HEK293T (cell line): Measurements from ENCODE around the gene CNGA4.

ENCODE experiments used
- CTCF ChIA-PET: fragments of 350-600 bp; formaldehyde crosslinking; extraction: SDS; loops from one replicate; lab custom pipeline; 2021; ENCODE audit warnings: antibody characterized with exemption, inconsistent platforms; lab: Yijun Ruan, JAX
- POLR2A ChIA-PET: fragments of 350-600 bp; formaldehyde crosslinking; extraction: SDS; loops from one replicate; lab custom pipeline; 2020; ENCODE audit warnings: antibody characterized with exemption, inconsistent platforms; lab: Yijun Ruan, JAX
- DNase-seq: peaks from one replicate; pipeline ENCODE4 v3.0.0; 2012; ENCODE audit warnings: mixed read lengths; ENCODE audit errors: extremely low spot score
- ARNT ChIP-seq: fragments of 450-650 bp; IDR thresholded peaks from 2 replicates; pipeline ENCODE4 v1.6.1; 2017; ENCODE audit warnings: mild to moderate bottlenecking
- BHLHE40 ChIP-seq: fragments of 450-650 bp; IDR thresholded peaks from 2 replicates; pipeline ENCODE4 v1.6.1; 2016; ENCODE audit warnings: mild to moderate bottlenecking, moderate library complexity, borderline replicate concordance
- CTBP1 ChIP-seq: fragments of 450-650 bp; IDR thresholded peaks from 2 replicates; pipeline ENCODE4 v1.6.1; 2016; ENCODE audit warnings: borderline replicate concordance
- ELF4 ChIP-seq: fragments of 450-650 bp; IDR thresholded peaks from 2 replicates; pipeline ENCODE4 v1.6.1; 2017; ENCODE audit warnings: antibody characterized with exemption
- FOXA1 ChIP-seq: fragments of 450-650 bp; IDR thresholded peaks from 2 replicates; pipeline ENCODE4 v1.6.1; 2016; ENCODE audit warnings: mild to moderate bottlenecking
- FOXK2 ChIP-seq: fragments of 450-650 bp; IDR thresholded peaks from 2 replicates; pipeline ENCODE4 v1.6.1; 2016; ENCODE audit warnings: mild to moderate bottlenecking
- FOXM1 ChIP-seq: fragments of 450-650 bp; IDR thresholded peaks from 2 replicates; pipeline ENCODE4 v1.6.1; 2017; ENCODE audit warnings: mild to moderate bottlenecking, borderline replicate concordance
- HDGF ChIP-seq: fragments of 450-650 bp; IDR thresholded peaks from 2 replicates; pipeline ENCODE4 v1.6.1; 2017; ENCODE audit warnings: antibody characterized with exemption, borderline replicate concordance
- L3MBTL2 ChIP-seq: fragments of 450-650 bp; conservative IDR thresholded peaks from 2 replicates; pipeline ENCODE4 v1.6.1; 2016; ENCODE audit warnings: mild to moderate bottlenecking
- LEF1 ChIP-seq: fragments of 450-650 bp; IDR thresholded peaks from 2 replicates; pipeline ENCODE4 v1.6.1; 2017; ENCODE audit warnings: mild to moderate bottlenecking, borderline replicate concordance
- NFRKB ChIP-seq: fragments of 450-650 bp; IDR thresholded peaks from 2 replicates; pipeline ENCODE4 v1.6.1; 2016; ENCODE audit warnings: mild to moderate bottlenecking, moderate library complexity
- SP1 ChIP-seq: fragments of 450-650 bp; IDR thresholded peaks from 2 replicates; pipeline ENCODE4 v1.6.1; 2017
- SUZ12 ChIP-seq: fragments of 450-650 bp; IDR thresholded peaks from 2 replicates; pipeline ENCODE4 v1.6.1; 2016; ENCODE audit warnings: mild to moderate bottlenecking
- TARDBP ChIP-seq: fragments of 450-650 bp; IDR thresholded peaks from 2 replicates; pipeline ENCODE4 v1.6.1; 2016
- ZNF384 ChIP-seq: fragments of 450-650 bp; IDR thresholded peaks from 2 replicates; pipeline ENCODE4 v1.6.1; 2016
- TF ChIP-seq, protein P1 (sequence below): fragments of 450-650 bp; IDR thresholded peaks from 2 replicates; pipeline ENCODE4 v1.6.1; 2016

Gene CNGA4

DNA sequence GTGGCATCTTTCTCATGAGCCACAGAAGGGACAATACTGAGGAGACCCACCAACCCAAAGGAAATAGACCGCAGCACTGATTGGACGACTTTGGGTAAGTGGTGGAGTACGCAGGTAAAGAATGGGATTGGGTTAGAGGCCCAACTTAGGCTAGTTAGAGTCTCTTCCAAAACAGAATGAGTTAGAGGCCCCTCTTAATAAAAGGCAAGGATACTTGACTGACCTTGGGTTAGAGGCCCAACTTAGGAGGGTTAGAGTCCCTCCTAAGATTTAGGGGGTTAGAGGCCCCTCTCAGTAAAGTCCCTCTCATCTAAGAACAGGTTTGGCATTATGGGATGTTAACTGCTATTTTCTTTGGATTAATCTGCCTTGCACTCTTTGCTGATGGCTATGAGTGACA is 45.4 kb downstream of the CNGA4 start:
- CTCF ChIA-PET = no interaction called here
- DNase-seq = no peak
- POLR2A ChIA-PET = no interaction called here
- TF ChIP-seq NFRKB = no peak
- TF ChIP-seq, protein P1, sequence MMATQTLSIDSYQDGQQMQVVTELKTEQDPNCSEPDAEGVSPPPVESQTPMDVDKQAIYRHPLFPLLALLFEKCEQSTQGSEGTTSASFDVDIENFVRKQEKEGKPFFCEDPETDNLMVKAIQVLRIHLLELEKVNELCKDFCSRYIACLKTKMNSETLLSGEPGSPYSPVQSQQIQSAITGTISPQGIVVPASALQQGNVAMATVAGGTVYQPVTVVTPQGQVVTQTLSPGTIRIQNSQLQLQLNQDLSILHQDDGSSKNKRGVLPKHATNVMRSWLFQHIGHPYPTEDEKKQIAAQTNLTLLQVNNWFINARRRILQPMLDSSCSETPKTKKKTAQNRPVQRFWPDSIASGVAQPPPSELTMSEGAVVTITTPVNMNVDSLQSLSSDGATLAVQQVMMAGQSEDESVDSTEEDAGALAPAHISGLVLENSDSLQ = no peak

DNA sequence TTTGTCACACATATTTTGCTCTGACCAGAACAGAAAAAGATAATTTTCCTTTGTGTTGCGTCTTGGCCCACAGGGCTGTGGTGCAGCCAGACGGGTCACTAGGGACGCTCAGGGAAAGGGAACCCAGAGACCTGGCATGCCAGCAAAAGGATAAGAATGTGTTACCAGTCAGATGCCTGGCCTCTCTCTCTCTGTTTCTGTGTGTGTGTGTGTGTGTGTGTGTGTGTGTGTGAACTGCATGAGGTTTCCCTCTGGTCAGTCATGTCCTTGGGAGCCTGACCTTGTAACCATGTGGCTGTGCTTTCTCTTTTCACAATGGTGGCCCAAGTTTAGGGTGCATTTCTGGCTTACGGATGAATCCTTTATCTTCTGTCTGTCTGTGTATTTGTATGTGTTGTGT is 46.1 kb downstream of the CNGA4 start:
- ChIA-PET POLR2A (no interaction called here), CTCF (no interaction called here)
- no peak for TF ChIP-seq ZNF384
- TF ChIP-seq TARDBP = no peak
- no peak for TF ChIP-seq FOXA1
- no peak for TF ChIP-seq ARNT
- no peak for TF ChIP-seq SUZ12
- no peak for TF ChIP-seq LEF1
- TF ChIP-seq, protein P1 = no peak
- no peak for TF ChIP-seq ELF4
- no peak for TF ChIP-seq BHLHE40
- no peak for TF ChIP-seq HDGF
- TF ChIP-seq CTBP1 = no peak
- TF ChIP-seq L3MBTL2 = no peak
- no peak for TF ChIP-seq SP1
- TF ChIP-seq NFRKB = no peak
- TF ChIP-seq FOXM1 = no peak
- TF ChIP-seq FOXK2 = no peak
- no peak for DNase-seq
